ENCODE data around the gene TOPBP1. TPM values are rescaled to one million over a fixed set of nuclear protein-coding genes. Genes with fewer than 3 reads are reported as not detected.
"Not testable (repeated sequence)": the region's sequence is repeated elsewhere in the genome, so short reads cannot be mapped to it uniquely, and the experiment has no call there.

TOPBP1 gene
- total RNA-seq, 4 donors from 2014 or later = 20.7 to 42.2 (median 28.7) TPM

DNA sequence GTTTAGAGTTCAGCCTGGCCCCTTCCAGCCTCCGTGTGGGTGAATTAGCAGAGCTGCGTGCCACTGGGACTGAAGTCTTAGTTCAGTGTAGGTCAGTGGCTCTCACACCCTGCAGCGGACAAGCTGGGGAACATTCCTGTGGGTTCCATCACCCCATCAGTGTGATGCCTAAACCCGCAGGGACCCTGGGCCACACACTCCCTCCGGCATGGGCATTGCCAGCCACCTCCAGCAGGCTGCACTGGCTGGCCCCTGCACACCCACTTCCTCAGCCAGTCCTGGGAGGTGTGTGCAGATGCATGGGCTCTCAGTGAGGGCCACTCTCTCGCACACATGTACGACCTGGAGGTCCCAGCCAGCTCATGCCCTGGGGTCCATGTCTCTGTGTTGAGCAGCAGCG is 32.1 kb upstream of the TOPBP1 start:
- ATAC-seq (ENCODE audit: low FRiP score) = no peak
- no peak for TF ChIP-seq CTCF (IDR thresholded peaks at IDR 0.05)
- no peak for DNase-seq (ENCODE audit: low spot score)

DNA sequence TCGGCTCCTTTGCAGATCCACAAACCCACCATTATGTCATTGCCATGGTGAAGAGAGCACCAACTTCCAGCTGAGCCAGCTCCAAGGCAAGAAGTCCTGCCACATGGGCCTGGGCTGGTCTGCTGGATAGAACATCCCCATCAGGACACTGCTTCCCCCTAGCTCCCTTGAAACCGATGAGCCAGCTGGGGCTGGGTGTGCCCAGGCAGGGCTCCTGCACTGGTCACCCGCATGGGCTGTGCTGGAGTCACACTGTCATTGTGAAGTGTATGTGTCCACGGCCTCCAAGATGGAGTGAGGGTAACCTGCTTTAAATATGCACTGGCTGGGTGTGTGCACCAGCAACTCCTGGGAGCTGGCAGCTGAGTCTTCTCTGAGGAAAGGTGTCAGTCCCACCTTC is 31.0 kb upstream of the TOPBP1 start:
- DNase-seq (ENCODE audit: low spot score) (no peak), ATAC-seq (ENCODE audit: low FRiP score) (no peak)
- TF ChIP-seq CTCF (IDR thresholded peaks at IDR 0.05) = no peak

DNA sequence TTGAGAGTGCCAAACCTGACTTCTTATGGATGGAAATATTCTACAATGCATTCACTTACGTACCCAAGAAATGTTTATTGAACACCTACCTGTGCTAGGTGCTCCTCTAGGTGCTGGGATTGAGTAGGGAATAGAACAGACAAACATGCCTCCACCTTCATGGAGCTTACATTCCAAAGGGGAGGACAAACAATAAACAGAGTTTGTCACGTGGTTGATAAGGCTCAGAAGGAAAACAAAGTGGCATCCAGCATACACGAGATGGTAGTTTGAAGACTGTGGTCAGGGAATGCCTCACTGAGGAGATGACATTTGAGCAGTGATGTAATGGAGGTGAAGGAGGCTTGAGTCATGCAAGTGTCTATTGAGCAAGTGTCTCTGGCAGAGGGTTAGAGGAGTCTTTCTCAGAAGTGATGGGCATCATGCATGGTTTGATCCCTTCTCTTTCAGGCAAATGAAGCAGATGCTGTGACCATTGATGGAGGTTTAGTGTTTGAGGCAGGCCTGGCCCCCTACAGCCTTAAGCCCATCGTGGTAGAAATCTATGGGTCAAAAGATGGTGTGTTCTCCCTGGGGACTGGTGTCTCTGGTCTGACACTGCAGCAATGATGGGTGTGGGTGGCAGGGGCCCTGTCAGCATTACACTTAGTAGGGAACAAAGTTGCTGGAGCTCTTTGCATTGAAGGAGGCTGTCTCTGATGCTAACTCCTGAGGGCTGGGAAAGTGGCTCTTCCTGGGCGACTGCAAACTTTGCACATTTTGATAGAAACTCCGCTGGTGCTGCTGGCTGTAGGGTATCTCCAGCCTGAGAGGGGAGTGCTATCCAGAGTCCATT is 29.7 kb upstream of the TOPBP1 start:
- no peak for TF ChIP-seq CTCF (IDR thresholded peaks at IDR 0.05)
- DNase-seq (ENCODE audit: low spot score) (no peak), ATAC-seq (ENCODE audit: low FRiP score) (no peak)

- ATAC-seq (ENCODE audit: low FRiP score); DNase-seq (ENCODE audit: low spot score): not testable (repeated sequence)
These were observed 16.3 kb upstream of the TOPBP1 start for GRCh38 chr3:133677993-133678392.

DNA sequence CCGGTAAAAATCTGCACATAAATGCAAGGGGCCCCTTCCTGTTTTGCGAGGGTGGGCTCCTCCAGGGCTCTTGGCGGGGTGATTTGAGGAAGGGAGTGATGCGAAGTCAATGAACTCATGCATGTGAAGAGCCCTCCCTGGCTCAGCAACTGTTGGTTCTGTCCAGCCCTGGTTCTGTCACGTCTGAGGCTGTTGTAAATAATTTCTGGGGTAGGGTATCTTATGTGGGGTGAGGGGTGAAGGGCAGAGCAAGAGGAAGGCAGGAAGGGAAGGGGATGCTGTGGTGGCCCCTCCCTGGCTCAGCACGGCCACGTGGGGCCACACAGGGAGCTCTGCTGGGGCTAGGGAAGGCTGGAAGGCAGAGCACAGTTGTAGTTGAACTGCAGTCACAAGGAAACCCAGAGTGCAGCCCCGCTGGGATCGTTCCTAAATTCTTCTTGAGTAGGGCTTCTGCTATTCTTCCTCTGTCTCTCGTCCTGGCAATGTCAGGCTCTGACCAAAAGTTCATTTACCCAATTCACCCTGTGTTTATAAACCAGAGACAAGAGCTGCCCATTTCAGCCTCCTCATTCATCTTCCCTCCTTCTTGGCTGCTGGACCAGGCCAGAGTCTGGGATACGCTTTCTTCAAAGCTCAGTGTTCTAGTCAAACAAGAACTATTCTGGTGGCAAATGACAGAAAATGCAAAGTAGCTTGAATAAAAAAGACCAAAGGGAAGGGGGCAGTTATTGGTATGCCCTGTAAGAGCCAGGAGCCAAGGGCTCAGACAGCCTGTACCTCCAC is 14.8 kb upstream of the TOPBP1 start:
- no peak for ATAC-seq (ENCODE audit: low FRiP score)
- DNase-seq (ENCODE audit: low spot score) = no peak
- no peak for TF ChIP-seq CTCF (IDR thresholded peaks at IDR 0.05)

DNA sequence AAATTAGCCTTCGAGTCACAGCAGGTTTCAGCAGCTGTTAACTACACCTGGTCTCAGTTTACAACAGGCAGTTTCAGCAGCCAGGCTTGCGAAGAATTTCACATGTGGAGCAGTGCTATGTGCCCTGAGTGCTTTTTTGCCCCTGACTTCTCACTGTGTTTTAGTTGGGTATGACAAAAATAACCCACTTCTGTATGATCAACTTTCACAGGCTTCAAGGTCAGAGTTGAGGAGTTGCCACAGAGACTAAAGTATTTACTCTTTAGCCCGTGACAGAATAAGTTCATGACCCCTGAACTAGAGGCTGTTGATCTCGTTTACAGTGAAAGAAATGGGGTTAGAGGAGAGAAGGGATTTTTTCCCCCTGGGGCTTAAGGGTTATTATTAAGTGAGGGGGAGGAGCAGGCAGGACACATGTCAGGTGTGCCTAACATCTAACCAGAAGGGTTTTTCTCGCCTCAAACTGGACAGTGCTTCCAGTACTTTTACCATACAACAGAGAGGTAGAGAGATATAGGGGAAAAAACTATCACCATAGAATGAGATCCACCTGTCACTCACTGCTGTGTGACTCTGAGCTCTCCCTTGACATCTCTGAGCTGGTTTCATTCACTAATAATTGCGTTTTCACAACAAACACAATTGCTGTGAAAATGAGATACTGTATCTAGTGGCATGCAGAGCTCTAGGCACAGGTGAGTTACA is 14.0 kb upstream of the TOPBP1 start:
- DNase-seq (ENCODE audit: low spot score) = no peak
- no peak for TF ChIP-seq CTCF (IDR thresholded peaks at IDR 0.05)
- no peak for ATAC-seq (ENCODE audit: low FRiP score)

DNA sequence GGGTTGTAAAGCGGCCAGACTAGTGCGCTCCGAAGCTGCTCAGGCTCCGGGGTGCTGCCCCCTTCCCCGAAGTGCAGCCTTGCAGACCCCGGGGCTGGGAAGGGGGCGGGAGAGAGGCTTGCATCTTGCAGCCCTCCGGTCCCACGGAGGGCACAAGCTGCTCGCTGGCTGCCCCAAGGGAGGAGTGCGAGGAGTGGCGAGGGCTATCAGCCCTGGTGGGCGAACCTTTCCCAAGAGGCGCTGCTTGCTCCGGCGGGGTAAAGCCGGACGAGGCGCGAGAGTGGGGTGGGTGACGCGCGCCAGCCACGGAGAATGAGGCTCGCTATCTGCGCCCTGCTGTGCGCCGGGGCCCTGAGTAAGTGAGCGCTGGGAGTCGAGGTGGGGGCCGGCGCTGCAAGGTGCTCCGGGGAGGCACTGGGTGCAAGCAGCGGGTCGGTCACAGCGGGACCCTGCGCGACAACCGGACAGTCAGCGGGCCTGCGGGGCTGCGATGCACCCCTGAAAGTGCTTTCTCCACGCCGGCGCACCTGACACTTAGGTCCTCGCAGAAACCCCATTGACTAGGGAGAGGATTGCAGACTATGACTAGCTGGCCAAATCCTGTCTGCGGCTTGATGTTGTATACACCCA is 12.7 kb upstream of the TOPBP1 start:
- ATAC-seq (ENCODE audit: low FRiP score) = no peak
- no peak for TF ChIP-seq CTCF (IDR thresholded peaks at IDR 0.05)
- DNase-seq (ENCODE audit: low spot score) = no peak
